Naive thymus-derived CD4-positive, alpha-beta T cell (primary cell): ENCODE data around the gene SPECC1. TPM values are rescaled to one million over a fixed set of nuclear protein-coding genes. Genes with fewer than 3 reads are reported as not detected.

ENCODE experiments used
- ATAC-seq: fragments of 150-1000 bp; cut with Tn5 transposase; 2 replicates; pipeline ENCODE4 v1.10.0; 2021; ENCODE audit warnings: mild to moderate bottlenecking, moderate library complexity
- CTCF ChIA-PET: fragments of 350-600 bp; sonication (Branson Sonifier 250); formaldehyde crosslinking; loops from one replicate; lab custom pipeline; 2021; ENCODE audit warnings: antibody characterized with exemption; lab: Charles Lee
- POLR2A ChIA-PET: fragments of 350-600 bp; sonication (Branson Sonifier 250); formaldehyde crosslinking; loops from one replicate; lab custom pipeline; 2021; ENCODE audit warnings: antibody characterized with exemption, inconsistent platforms; lab: Charles Lee
- DNase-seq, 9 donors: peaks; one replicate each; pipeline versions ENCODE4 v3.0.0 to v3.0.0-alpha.2; 2020 to 2022; ENCODE audit warnings: mixed read lengths in 1 of 9
- H3K27ac ChIP-seq: one replicate; pipeline ENCODE4 v1.7.0; 2013; ENCODE audit warnings: mild to moderate bottlenecking, low read depth, low read length, moderate library complexity
- H3K27me3 ChIP-seq, 2 donors: one replicate each; pipeline ENCODE4 v1.7.0; 2013; ENCODE audit warnings: low read length in 2 of 2, mild to moderate bottlenecking in 2 of 2, moderate library complexity in 2 of 2; ENCODE audit not compliant: control insufficient read depth in 2 of 2, insufficient read depth in 2 of 2
- H3K36me3 ChIP-seq, 3 experiments: 1 replicate in 2 of 3; 2 replicates in 1 of 3; pipeline ENCODE4 v1.7.0; 2013; ENCODE audit warnings: low read length in 3 of 3, mild to moderate bottlenecking in 3 of 3, moderate library complexity in 1 of 3; ENCODE audit not compliant: insufficient read depth in 3 of 3, control insufficient read depth in 2 of 3
- H3K4me1 ChIP-seq, 2 donors: one replicate each; pipeline ENCODE4 v1.7.0; 2013; ENCODE audit warnings: low read length in 2 of 2, mild to moderate bottlenecking in 2 of 2, moderate library complexity in 1 of 2; ENCODE audit not compliant: control insufficient read depth in 2 of 2, insufficient read depth in 2 of 2
- H3K4me3 ChIP-seq: 2 replicates; pipeline ENCODE4 v1.7.0; 2013; ENCODE audit warnings: mild to moderate bottlenecking, low read length
- H3K9me3 ChIP-seq, 3 experiments: 1 replicate in 2 of 3; 2 replicates in 1 of 3; pipeline ENCODE4 v1.7.0; 2013; ENCODE audit warnings: low read length in 3 of 3; ENCODE audit not compliant: control insufficient read depth in 2 of 3
- H3K27ac Mint-ChIP-seq, 9 donors: one replicate each; pipeline ENCODE4 v1.8.0; 2020 to 2022; ENCODE audit warnings: mixed read lengths in 9 of 9, mild to moderate bottlenecking in 8 of 9, moderate library complexity in 5 of 9, inconsistent platforms in 2 of 9
- H3K27me3 Mint-ChIP-seq, 5 donors: one replicate each; pipeline ENCODE4 v1.8.0; 2021 to 2022; ENCODE audit warnings: mixed read lengths in 5 of 5, mild to moderate bottlenecking in 1 of 5
- H3K36me3 Mint-ChIP-seq, 5 donors: one replicate each; pipeline ENCODE4 v1.8.0; 2020 to 2022; ENCODE audit warnings: mixed read lengths in 5 of 5, mild to moderate bottlenecking in 3 of 5, inconsistent platforms in 1 of 5
- H3K4me1 Mint-ChIP-seq, 7 donors: one replicate each; pipeline ENCODE4 v1.8.0; 2020 to 2022; ENCODE audit warnings: mixed read lengths in 7 of 7, mild to moderate bottlenecking in 3 of 7, inconsistent platforms in 1 of 7
- H3K4me3 Mint-ChIP-seq, 10 donors: one replicate each; pipeline ENCODE4 v1.8.0; 2020 to 2022; ENCODE audit warnings: mild to moderate bottlenecking in 10 of 10, mixed read lengths in 10 of 10, moderate library complexity in 6 of 10, inconsistent platforms in 2 of 10
- H3K9me3 Mint-ChIP-seq, 11 donors: one replicate each; pipeline ENCODE4 v1.8.0; 2020 to 2022; ENCODE audit warnings: mixed read lengths in 11 of 11, mild to moderate bottlenecking in 4 of 11, inconsistent platforms in 1 of 11, moderate library complexity in 1 of 11
- intact Hi-C, 2 donors: fragments of 100-400 bp; cut with micrococcal nuclease; formaldehyde crosslinking; loops; one replicate each; pipeline ENCODE4 v1.15.1; 2023
- polyA plus RNA-seq, 2 donors: library from polyadenylated mRNA; unstranded; fragments of 300-500 nt; fragmentation: Illumina TruSeq; gene quantifications; one replicate each; pipeline ENCODE4 v1.2.3, GENCODE V29; 2021
- total RNA-seq, 6 experiments: library from RNA in 5 of 6; stranded (reverse) in 5 of 6; gene quantifications; 1 replicate in 5 of 6; 2 replicates in 1 of 6; pipeline ENCODE4 v1.2.3 and lab custom pipeline; 2021 to 2026

SPECC1 gene
- total and polyA plus RNA-seq, 7 experiments from 2014 or later = 1.2 to 37.5 (median 4.7) TPM

GRCh38 chr17:20217677-20218076 is 208.5 kb downstream of the SPECC1 start:
- H3K36me3 ChIP-seq = no peaks in the 10 kb centered on the region
- H3K4me3 Mint-ChIP-seq = no peak overlapping the region
- H3K9me3 ChIP-seq = no peaks in the 10 kb centered on the region
- no peak overlapping the region for H3K4me3 ChIP-seq
- no peak overlapping the region for H3K27ac Mint-ChIP-seq
- ATAC-seq (no peak), DNase-seq (no peak)
- intact Hi-C loops = no loop called here
- H3K4me1 Mint-ChIP-seq = peaks cover 0 to 2% (median 0%) of the 10 kb centered on the region in 7 donors
- H3K4me1 ChIP-seq = no peaks in the 10 kb centered on the region
- no peak overlapping the region for H3K27ac ChIP-seq
- no peaks in the 10 kb centered on the region for H3K36me3 Mint-ChIP-seq
- H3K9me3 Mint-ChIP-seq = no peaks in the 10 kb centered on the region
- H3K27me3 ChIP-seq = no peaks in the 10 kb centered on the region
- POLR2A ChIA-PET = no interaction called here
- CTCF ChIA-PET = interaction anchor here (1.2 kb wide), 1 partner anchor 10 kb away, joined by 6 read pairs; no protein-coding TSS in a partner anchor
- H3K27me3 Mint-ChIP-seq = peaks cover 0 to 16% (median 0%) of the 10 kb centered on the region in 5 donors

GRCh38 chr17:20218272-20218671 is 209.1 kb downstream of the SPECC1 start:
- Mint-ChIP-seq H3K36me3 (no peaks in the 10 kb centered on the region), H3K9me3 (no peaks in the 10 kb centered on the region), H3K4me1 (peaks cover 0 to 2% (median 0%) of the 10 kb centered on the region in 7 donors), H3K27me3 (peaks cover 0 to 18% (median 0%) of the 10 kb centered on the region in 5 donors), H3K4me3 (no peak overlapping the region), H3K27ac (no peak overlapping the region)
- ChIA-PET POLR2A (no interaction called here), CTCF (interaction anchor here (1.2 kb wide), 1 partner anchor 9 kb away, joined by 6 read pairs; no protein-coding TSS in a partner anchor)
- H3K27ac ChIP-seq = no peak overlapping the region
- intact Hi-C loops = no loop called here
- ATAC-seq (no peak), DNase-seq (no peak)
- H3K4me1 ChIP-seq = no peaks in the 10 kb centered on the region
- no peaks in the 10 kb centered on the region for H3K27me3 ChIP-seq
- H3K4me3 ChIP-seq = no peak overlapping the region
- no peaks in the 10 kb centered on the region for H3K36me3 ChIP-seq
- no peaks in the 10 kb centered on the region for H3K9me3 ChIP-seq

GRCh38 chr17:20223808-20224328 is 214.7 kb downstream of the SPECC1 start:
- intact Hi-C loops = loop anchor here in 1 of 2 donors (10.0 kb wide), 1 partner anchor 219 kb away; the partner anchor contains the start of gene SPECC1
- H3K9me3 ChIP-seq = no peaks in the 10 kb centered on the region
- no peaks in the 10 kb centered on the region for H3K27me3 ChIP-seq
- H3K27me3 Mint-ChIP-seq = peaks cover 0 to 18% (median 0%) of the 10 kb centered on the region in 5 donors
- H3K36me3 ChIP-seq = no peaks in the 10 kb centered on the region
- DNase-seq (no peak), ATAC-seq (no peak)
- POLR2A ChIA-PET = no interaction called here
- H3K4me1 ChIP-seq = peaks cover 0 to 9% of the 10 kb centered on the region in 2 donors
- no peaks in the 10 kb centered on the region for H3K9me3 Mint-ChIP-seq
- no peak overlapping the region for H3K27ac ChIP-seq
- no peak overlapping the region for H3K4me3 Mint-ChIP-seq
- H3K36me3 Mint-ChIP-seq = peaks cover 0 to 3% (median 0%) of the 10 kb centered on the region in 5 donors
- no peak overlapping the region for H3K27ac Mint-ChIP-seq
- H3K4me3 ChIP-seq = no peak overlapping the region
- peaks cover 11 to 24% (median 22%) of the 10 kb centered on the region in 7 donors for H3K4me1 Mint-ChIP-seq
- CTCF ChIA-PET = interaction anchor here (0.6 to 4.6 kb wide), 3 partner anchors 23 to 231 kb away, joined by 3 to 39 read pairs (median 4); no protein-coding TSS in a partner anchor

- CTCF ChIA-PET = interaction anchor here (0.7 to 4.6 kb wide), 3 partner anchors 22 to 96 kb away, joined by 3 to 39 read pairs (median 4); no protein-coding TSS in a partner anchor
- Histone ChIP-seq H3K27me3 (no peaks in the 10 kb centered on the region), H3K9me3 (no peaks in the 10 kb centered on the region)
Measured at GRCh38 chr17:20224379-20224778, 215.2 kb downstream of the SPECC1 start.

GRCh38 chr17:20225162-20226115 is 216.3 kb downstream of the SPECC1 start:
- Histone ChIP-seq H3K27me3 (no peaks in the 10 kb centered on the region), H3K4me3 (no peak overlapping the region), H3K9me3 (no peaks in the 10 kb centered on the region), H3K36me3 (no peaks in the 10 kb centered on the region), H3K4me1 (peaks cover 0 to 9% of the 10 kb centered on the region in 2 donors), H3K27ac (no peak overlapping the region)
- POLR2A ChIA-PET = interaction anchor here (0.6 kb wide), 1 partner anchor 90 kb away, joined by 6 read pairs; no protein-coding TSS in a partner anchor
- intact Hi-C loops = loop anchor here (1.0 to 10.0 kb wide), 5 partner anchors 9 to 233 kb away; partner anchors contain the start of gene SPECC1 (in 1 of the 2)
- peaks cover 11 to 36% (median 24%) of the 10 kb centered on the region in 7 donors for H3K4me1 Mint-ChIP-seq
- peaks cover 0 to 3% (median 0%) of the 10 kb centered on the region in 5 donors for H3K36me3 Mint-ChIP-seq
- no peak overlapping the region for H3K4me3 Mint-ChIP-seq
- CTCF ChIA-PET = interaction anchor here (0.6 to 4.6 kb wide), 12 partner anchors 12 to 234 kb away, joined by 3 to 49 read pairs (median 10); no protein-coding TSS in a partner anchor
- H3K27me3 Mint-ChIP-seq = peaks cover 0 to 14% (median 0%) of the 10 kb centered on the region in 5 donors
- DNase-seq (no peak), ATAC-seq (no peak)
- H3K27ac Mint-ChIP-seq = no peak overlapping the region
- H3K9me3 Mint-ChIP-seq = no peaks in the 10 kb centered on the region

More at GRCh38 chr17:20224379-20224778, 215.2 kb downstream of the SPECC1 start:
- Mint-ChIP-seq H3K27ac (no peak overlapping the region), H3K4me1 (peaks cover 11 to 28% (median 22%) of the 10 kb centered on the region in 7 donors), H3K4me3 (no peak overlapping the region), H3K36me3 (peaks cover 0 to 3% (median 0%) of the 10 kb centered on the region in 5 donors), H3K9me3 (no peaks in the 10 kb centered on the region), H3K27me3 (peaks cover 0 to 17% (median 0%) of the 10 kb centered on the region in 5 donors)
- H3K27ac ChIP-seq = no peak overlapping the region
- intact Hi-C loops = loop anchor here in 1 of 2 donors (10.0 kb wide), 1 partner anchor 220 kb away; the partner anchor contains the start of gene SPECC1
- no peaks in the 10 kb centered on the region for H3K36me3 ChIP-seq
- POLR2A ChIA-PET = no interaction called here
- ATAC-seq (no peak), DNase-seq (no peak)
- no peak overlapping the region for H3K4me3 ChIP-seq
- peaks cover 0 to 9% of the 10 kb centered on the region in 2 donors for H3K4me1 ChIP-seq
